Aorta (tissue), 5 donors: Measurements from ENCODE around the gene ADAMTS17. TPM values are rescaled to one million over a fixed set of nuclear protein-coding genes. Genes with fewer than 3 reads are reported as not detected.

Experiments used
- ATAC-seq: fragments of 200-7000 bp; cut with Tn5 transposase; one replicate; pipeline ENCODE4 v1.9.1; 2022; ENCODE audit warnings: moderate library complexity; ENCODE audit not compliant: low FRiP score
- DNase-seq, 2 donors: peaks; one replicate each; pipeline ENCODE4 v3.0.0-alpha.2; 2020
- H3K27ac ChIP-seq, 2 donors: one replicate each; pipeline ENCODE4 v1.5.1; 2013; ENCODE audit warnings: low read length in 2 of 2, mild to moderate bottlenecking in 2 of 2, moderate library complexity in 2 of 2, control low read depth in 1 of 2, inconsistent platforms in 1 of 2, low read depth in 1 of 2
- H3K27me3 ChIP-seq, 2 donors: one replicate each; pipeline ENCODE4 v1.6.1; 2013; ENCODE audit warnings: control low read depth in 1 of 2, low read length in 1 of 2, mild to moderate bottlenecking in 1 of 2, moderate library complexity in 1 of 2; ENCODE audit not compliant: insufficient read depth in 2 of 2, control insufficient read depth in 1 of 2
- H3K36me3 ChIP-seq, 2 donors: one replicate each; pipeline ENCODE4 v1.6.1; 2013; ENCODE audit warnings: control low read depth in 1 of 2, low read length in 1 of 2, mild to moderate bottlenecking in 1 of 2; ENCODE audit not compliant: insufficient read depth in 2 of 2, control insufficient read depth in 1 of 2
- H3K4me1 ChIP-seq, 2 donors: one replicate each; pipeline ENCODE4 v1.6.1; 2013; ENCODE audit warnings: low read length in 2 of 2, control low read depth in 1 of 2, mild to moderate bottlenecking in 1 of 2, moderate library complexity in 1 of 2; ENCODE audit not compliant: insufficient read depth in 2 of 2, control insufficient read depth in 1 of 2
- H3K4me3 ChIP-seq, 2 donors: one replicate each; pipeline ENCODE4 v1.5.1; 2013; ENCODE audit warnings: low read length in 2 of 2, control low read depth in 1 of 2, mild to moderate bottlenecking in 1 of 2
- H3K9me3 ChIP-seq: one replicate; pipeline ENCODE4 v1.6.1; 2013; ENCODE audit warnings: mild to moderate bottlenecking, low read length; ENCODE audit not compliant: control insufficient read depth
- WGBS, 2 donors: extraction: QIAGEN DNeasy Blood & Tissue Kit; methylation state at CpG; one replicate each; pipeline ENCODE4 v1.1.7; 2013; 5-methylcytosine and 5-hydroxymethylcytosine counted together
- intact Hi-C, 2 donors: fragments of 100-400 bp; cut with DNase I; formaldehyde crosslinking; loops; one replicate each; pipeline versions ENCODE4 v1.14.2 to v1.15.0; 2022
- polyA plus RNA-seq, 2 donors: library from polyadenylated mRNA; stranded (reverse); fragments of 200-250 nt; gene quantifications; one replicate each; pipeline ENCODE4 v1.2.3, GENCODE V29; 2013
- total RNA-seq, 2 donors: library from RNA; stranded (reverse); fragmentation: NEBNext Ultra II Directional; extraction: Animal tissue kit (Norgen Biotek cat#: 25700); gene quantifications; one replicate each; pipeline ENCODE4 v1.2.1, GENCODE V29; 2021
- donor health status: healthy with polysubstance abuse.
- donor health status: Bipolar disorder and iron deficiency.
- donor health status: DM: no; HTN: no; CAD: no.
- donor health status: DM: no; HTN: no; CAD: no.
- donor health status: DM: yes; HTN: yes; CAD: no.

ADAMTS17 gene
- total and polyA plus RNA-seq, 4 donors: 0.41 to 4.2 (median 1.8) TPM; not detected in 1

GRCh38 chr15:99999282-100000070, 342.3 kb downstream of the ADAMTS17 start:
- H3K27me3 ChIP-seq: no peaks in the 10 kb centered on the region
- H3K36me3 ChIP-seq: no peaks in the 10 kb centered on the region
- H3K9me3 ChIP-seq: no peaks in the 10 kb centered on the region
- no peaks in the 10 kb centered on the region for H3K4me1 ChIP-seq
- DNase-seq (peak in 1 of 2 donors; percentile 54), ATAC-seq (no peak)
- WGBS, 2 donors: 95 to 96% methylated on average over 19 of the region's 19 CpGs
- H3K4me3 ChIP-seq: no peak overlapping the region
- no peak overlapping the region for H3K27ac ChIP-seq
- intact Hi-C loops: no loop called here

GRCh38 chr15:99998661-99999101, 343.1 kb downstream of the ADAMTS17 start:
- ATAC-seq (no peak), DNase-seq (peak in 1 of 2 donors; percentile 63)
- intact Hi-C loops: no loop called here
- no peaks in the 10 kb centered on the region for H3K27me3 ChIP-seq
- 93 to 97% methylated on average over 12 of the region's 12 CpGs for WGBS, 2 donors
- no peaks in the 10 kb centered on the region for H3K36me3 ChIP-seq
- H3K27ac ChIP-seq: no peak overlapping the region
- H3K9me3 ChIP-seq: no peaks in the 10 kb centered on the region
- H3K4me1 ChIP-seq: no peaks in the 10 kb centered on the region
- no peak overlapping the region for H3K4me3 ChIP-seq

GRCh38 chr15:99997112-99997651, 344.6 kb downstream of the ADAMTS17 start:
- no peak for ATAC-seq
- WGBS, 2 donors: 91 to 94% methylated on average over 22 of the region's 22 CpGs
- H3K27me3 ChIP-seq: no peaks in the 10 kb centered on the region

GRCh38 chr15:99996660-99997059, 345.1 kb downstream of the ADAMTS17 start:
- DNase-seq: no peak
- H3K36me3 ChIP-seq: no peaks in the 10 kb centered on the region
- intact Hi-C loops: no loop called here
- 95 to 96% methylated on average over 3 of the region's 3 CpGs for WGBS, 2 donors
- no peaks in the 10 kb centered on the region for H3K4me1 ChIP-seq
- H3K27me3 ChIP-seq: no peaks in the 10 kb centered on the region
- H3K27ac ChIP-seq: no peak overlapping the region
- no peaks in the 10 kb centered on the region for H3K9me3 ChIP-seq
- ATAC-seq: no peak
- H3K4me3 ChIP-seq: no peak overlapping the region

More at GRCh38 chr15:99997112-99997651, 344.6 kb downstream of the ADAMTS17 start:
- Histone ChIP-seq H3K4me1 (no peaks in the 10 kb centered on the region), H3K9me3 (no peaks in the 10 kb centered on the region), H3K4me3 (no peak overlapping the region), H3K36me3 (no peaks in the 10 kb centered on the region), H3K27ac (no peak overlapping the region)
- intact Hi-C loops: no loop called here
- DNase-seq: peak in 1 of 2 donors; percentile 66

- intact Hi-C loops: no loop called here
- H3K4me3 ChIP-seq: no peak overlapping the region
- no peaks in the 10 kb centered on the region for H3K4me1 ChIP-seq
- H3K27me3 ChIP-seq: no peaks in the 10 kb centered on the region
- 88% methylated on average over 11 of the region's 11 CpGs for WGBS, 2 donors
- no peaks in the 10 kb centered on the region for H3K36me3 ChIP-seq
- H3K27ac ChIP-seq: no peak overlapping the region
- no peak for DNase-seq
- no peaks in the 10 kb centered on the region for H3K9me3 ChIP-seq
- no peak for ATAC-seq
Observed at GRCh38 chr15:99995543-99995942, 346.2 kb downstream of the ADAMTS17 start.

GRCh38 chr15:99994849-99995248, 346.9 kb downstream of the ADAMTS17 start:
- H3K4me3 ChIP-seq: no peak overlapping the region
- H3K27ac ChIP-seq: no peak overlapping the region
- no peaks in the 10 kb centered on the region for H3K9me3 ChIP-seq
- intact Hi-C loops: no loop called here
- no peaks in the 10 kb centered on the region for H3K36me3 ChIP-seq
- H3K4me1 ChIP-seq: no peaks in the 10 kb centered on the region
- ATAC-seq (no peak), DNase-seq (peak in 1 of 2 donors; percentile 59)
- H3K27me3 ChIP-seq: no peaks in the 10 kb centered on the region
- WGBS, 2 donors: 81 to 85% methylated on average over 6 of the region's 6 CpGs

GRCh38 chr15:99993681-99994131, 348.1 kb downstream of the ADAMTS17 start:
- Histone ChIP-seq H3K27ac (no peak overlapping the region), H3K27me3 (no peaks in the 10 kb centered on the region), H3K9me3 (no peaks in the 10 kb centered on the region), H3K4me3 (no peak overlapping the region), H3K36me3 (no peaks in the 10 kb centered on the region), H3K4me1 (no peaks in the 10 kb centered on the region)
- no peak for ATAC-seq
- DNase-seq: peak in 1 of 2 donors; percentile 46
- WGBS, 2 donors: 87% methylated on average over 10 of the region's 10 CpGs
- intact Hi-C loops: no loop called here

- no peak overlapping the region for H3K4me3 ChIP-seq
- intact Hi-C loops: no loop called here
- H3K4me1 ChIP-seq: no peaks in the 10 kb centered on the region
- no peaks in the 10 kb centered on the region for H3K27me3 ChIP-seq
- H3K36me3 ChIP-seq: no peaks in the 10 kb centered on the region
- WGBS, 2 donors: 95 to 97% methylated on average over 8 of the region's 8 CpGs
- no peak overlapping the region for H3K27ac ChIP-seq
- no peaks in the 10 kb centered on the region for H3K9me3 ChIP-seq
- ATAC-seq (no peak), DNase-seq (peak in 1 of 2 donors; percentile 56)
Observed at GRCh38 chr15:99993262-99993661, 348.5 kb downstream of the ADAMTS17 start.
